ENCODE measurements around the gene TMEM98. TPM values are rescaled to one million over a fixed set of nuclear protein-coding genes. Genes with fewer than 3 reads are reported as not detected.

TMEM98 gene
- total RNA-seq, 4 donors from 2014 or later = 60.0 to 71.4 (median 68.2) TPM

DNA sequence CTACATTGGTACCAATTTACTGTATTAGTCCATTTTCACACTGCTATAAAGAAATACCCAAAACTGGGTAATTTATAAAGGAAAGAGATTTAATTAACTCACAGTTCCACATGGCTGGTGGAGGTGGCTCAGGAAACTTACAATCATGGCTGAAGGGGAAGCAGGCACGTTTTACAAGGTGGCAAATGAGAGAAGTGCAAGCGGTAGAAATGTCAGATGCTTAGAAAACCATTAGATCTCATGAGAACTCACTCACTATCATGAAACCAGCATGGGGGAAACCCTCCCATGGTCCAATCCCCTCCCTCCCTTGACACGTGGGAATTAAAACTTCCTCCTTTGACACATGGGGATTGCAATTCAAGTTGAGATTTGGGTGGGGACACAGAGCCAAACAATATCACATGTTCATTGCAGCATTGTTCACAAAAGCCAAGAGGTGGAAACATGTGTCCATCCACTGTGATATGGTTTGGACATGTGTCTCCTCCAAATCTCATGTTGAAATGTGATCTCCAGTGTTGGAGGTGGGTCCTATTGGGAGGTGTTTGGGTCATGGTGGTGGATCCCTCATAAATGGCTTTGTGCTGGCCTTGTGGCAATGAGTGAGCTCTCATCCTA is 60.6 kb downstream of the TMEM98 start:
- WGBS, 2 donors (ENCODE audit: low coverage in 1 of 2) = 71 to 82% methylated on average over 2 to 3 of the region's 3 CpGs
- no peaks in the 10 kb centered on the region for H3K4me1 ChIP-seq
- H3K27me3 ChIP-seq = peaks cover 9% of the 10 kb centered on the region
- H3K36me3 ChIP-seq = no peaks in the 10 kb centered on the region
- peaks cover 0 to 26% (median 0%) of the 10 kb centered on the region in 3 donors for H3K9me3 ChIP-seq
- no peak overlapping the region for H3K27ac ChIP-seq
- H3K4me3 ChIP-seq = no peak overlapping the region
- ATAC-seq = no peak
- no peak for TF ChIP-seq POLR2AphosphoS5 (IDR thresholded peaks at IDR 0.05)
- no peak for TF ChIP-seq EP300 (IDR thresholded peaks at IDR 0.05)
- TF ChIP-seq, protein P1, sequence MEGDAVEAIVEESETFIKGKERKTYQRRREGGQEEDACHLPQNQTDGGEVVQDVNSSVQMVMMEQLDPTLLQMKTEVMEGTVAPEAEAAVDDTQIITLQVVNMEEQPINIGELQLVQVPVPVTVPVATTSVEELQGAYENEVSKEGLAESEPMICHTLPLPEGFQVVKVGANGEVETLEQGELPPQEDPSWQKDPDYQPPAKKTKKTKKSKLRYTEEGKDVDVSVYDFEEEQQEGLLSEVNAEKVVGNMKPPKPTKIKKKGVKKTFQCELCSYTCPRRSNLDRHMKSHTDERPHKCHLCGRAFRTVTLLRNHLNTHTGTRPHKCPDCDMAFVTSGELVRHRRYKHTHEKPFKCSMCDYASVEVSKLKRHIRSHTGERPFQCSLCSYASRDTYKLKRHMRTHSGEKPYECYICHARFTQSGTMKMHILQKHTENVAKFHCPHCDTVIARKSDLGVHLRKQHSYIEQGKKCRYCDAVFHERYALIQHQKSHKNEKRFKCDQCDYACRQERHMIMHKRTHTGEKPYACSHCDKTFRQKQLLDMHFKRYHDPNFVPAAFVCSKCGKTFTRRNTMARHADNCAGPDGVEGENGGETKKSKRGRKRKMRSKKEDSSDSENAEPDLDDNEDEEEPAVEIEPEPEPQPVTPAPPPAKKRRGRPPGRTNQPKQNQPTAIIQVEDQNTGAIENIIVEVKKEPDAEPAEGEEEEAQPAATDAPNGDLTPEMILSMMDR (IDR thresholded peaks at IDR 0.05) = no peak
- no peak for TF ChIP-seq POLR2A (IDR thresholded peaks at IDR 0.05)

DNA sequence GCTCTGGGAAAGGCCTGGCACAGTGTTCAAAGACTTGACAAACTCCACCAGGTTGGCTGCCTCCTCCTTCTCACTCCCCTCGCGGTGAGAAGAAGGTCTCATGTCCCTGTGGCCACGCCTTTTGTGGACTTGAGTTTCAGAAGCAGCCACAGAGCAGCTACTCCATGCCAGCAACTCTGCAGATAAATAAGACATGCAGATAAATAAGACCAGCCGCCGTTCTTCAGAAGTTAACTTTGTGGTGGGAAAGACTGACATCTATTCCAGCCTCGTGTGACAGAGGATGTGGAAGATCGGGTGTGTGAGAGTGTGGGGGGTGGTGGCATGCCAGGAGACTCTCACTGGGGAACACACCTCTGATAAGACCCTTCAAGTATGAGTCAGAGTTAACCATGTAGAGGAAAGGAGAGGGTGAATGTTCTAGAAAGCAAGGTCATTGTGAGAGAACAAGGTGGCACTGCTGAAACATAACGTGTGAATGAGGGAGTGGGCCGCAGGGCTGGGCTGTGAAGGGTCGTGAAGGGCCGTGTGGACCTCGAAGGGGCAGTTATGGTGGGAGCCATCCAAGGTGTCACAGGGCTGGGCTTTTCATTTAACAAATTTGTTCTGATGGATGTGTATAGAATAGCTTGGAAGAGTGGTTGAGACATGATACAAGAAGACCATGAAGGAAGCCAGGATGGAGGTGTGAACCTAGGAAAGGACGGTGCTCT is 64.5 kb downstream of the TMEM98 start:
- TF ChIP-seq, protein P1 (IDR thresholded peaks at IDR 0.05) = no peak
- TF ChIP-seq EP300 (IDR thresholded peaks at IDR 0.05) (no peak), POLR2AphosphoS5 (IDR thresholded peaks at IDR 0.05) (no peak), POLR2A (IDR thresholded peaks at IDR 0.05) (no peak)
- H3K36me3 ChIP-seq = no peaks in the 10 kb centered on the region
- no peak overlapping the region for H3K4me3 ChIP-seq
- peaks cover 32% of the 10 kb centered on the region for H3K27me3 ChIP-seq
- no peak for ATAC-seq
- no peak overlapping the region for H3K27ac ChIP-seq
- no peaks in the 10 kb centered on the region for H3K4me1 ChIP-seq
- H3K9me3 ChIP-seq = peaks cover 0 to 20% (median 0%) of the 10 kb centered on the region in 3 donors
- 51 to 85% methylated on average over 9 to 13 of the region's 13 CpGs for WGBS, 2 donors (ENCODE audit: low coverage in 1 of 2)

DNA sequence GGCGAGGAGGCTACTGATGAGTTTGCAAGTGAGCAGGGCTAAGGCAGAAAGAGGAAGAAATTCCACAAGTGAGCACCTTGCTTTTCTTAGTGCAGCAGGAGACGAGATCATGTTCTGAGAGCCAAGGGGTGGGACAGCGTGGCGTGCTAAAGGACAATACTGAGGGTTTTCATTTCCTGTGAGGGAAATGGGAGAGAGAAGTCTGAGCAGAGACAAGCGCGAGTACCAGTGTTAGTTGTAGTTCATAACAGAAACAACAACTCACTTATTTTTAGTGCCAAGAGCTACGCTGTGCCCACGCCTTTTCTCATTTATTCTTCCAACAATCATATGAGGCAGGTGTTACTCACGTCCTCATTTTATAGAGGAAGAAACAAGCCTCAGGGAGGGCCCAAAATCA is 66.0 kb downstream of the TMEM98 start:
- no peak for ATAC-seq

More for the DNA sequence above, 66.0 kb downstream of the TMEM98 start:
- no peak overlapping the region for H3K4me3 ChIP-seq
- H3K4me1 ChIP-seq = peaks cover 0 to 6% (median 0%) of the 10 kb centered on the region in 3 donors
- 57 to 63% methylated on average over 4 of the region's 9 CpGs for WGBS, 2 donors (ENCODE audit: low coverage in 1 of 2)
- peaks cover 47% of the 10 kb centered on the region for H3K27me3 ChIP-seq
- no peaks in the 10 kb centered on the region for H3K36me3 ChIP-seq
- no peak overlapping the region for H3K27ac ChIP-seq
- TF ChIP-seq, protein P1 (IDR thresholded peaks at IDR 0.05) = no peak
- TF ChIP-seq POLR2AphosphoS5 (IDR thresholded peaks at IDR 0.05) = no peak
- TF ChIP-seq EP300 (IDR thresholded peaks at IDR 0.05) = no peak
- TF ChIP-seq POLR2A (IDR thresholded peaks at IDR 0.05) = no peak
- H3K9me3 ChIP-seq = peaks cover 0 to 5% (median 0%) of the 10 kb centered on the region in 3 donors

Other genes with a start within 250 kb of the TMEM98 start
- 10 to 100 TPM; 28.2 to 63.5 (median 47.2) TPM for gene MYO1D, start 51.0 kb upstream of the TMEM98 start, total RNA-seq
- gene SPACA3, start 63.7 kb downstream of the TMEM98 start, total RNA-seq = not detected